Endothelial cell of umbilical vein (primary cell): Measurements from ENCODE around the gene ABCC4. TPM values are rescaled to one million over a fixed set of nuclear protein-coding genes. Genes with fewer than 3 reads are reported as not detected.
A peak's percentile ranks its signal among the peaks of the same experiment; 100 is the strongest.

ENCODE experiments used
- BruUV-seq: library from RNA; stranded (reverse); fragments of 400-500 nt; replicated peaks from 2 replicates; lab custom pipeline; 2021; lab: Mats Ljungman, UMichigan
- CTCF ChIA-PET: fragments of 300-600, 350-600 bp; sonication (Branson Sonifier 250); formaldehyde crosslinking; loops from one replicate; lab custom pipeline; 2021; ENCODE audit warnings: antibody characterized with exemption, inconsistent platforms; lab: Charles Lee
- POLR2A ChIA-PET: fragments of 300-600, 350-600 bp; sonication (Branson Sonifier 250); formaldehyde crosslinking; loops from one replicate; lab custom pipeline; 2021; ENCODE audit warnings: antibody characterized with exemption, inconsistent platforms; lab: Charles Lee
- DNase-seq: peaks from one replicate; pipeline ENCODE4 v3.0.0-alpha.2; 2011; ENCODE audit warnings: low read depth, low spot score
- FAIRE-seq: peaks from 2 replicates; lab custom pipeline; 2011; peaks lifted over from hg19 to GRCh38; lab: Jason Lieb, UNC
- H2AFZ ChIP-seq: 2 replicates; pipeline ENCODE4 v1.6.0; 2012; ENCODE audit warnings: low read depth, low read length, control low read depth, inconsistent platforms
- H3K27ac ChIP-seq: 2 replicates; pipeline ENCODE4 v1.5.1; 2011; ENCODE audit warnings: low read depth, mild to moderate bottlenecking, control low read depth, low read length, moderate library complexity; ENCODE audit not compliant: insufficient read depth
- H3K27me3 ChIP-seq, 2 experiments: 2 replicates each; pipeline versions ENCODE4 v1.6.0 to v1.6.1; 2011; ENCODE audit warnings: low read length in 2 of 2, mixed read lengths in 1 of 2; ENCODE audit not compliant: control insufficient read depth in 2 of 2, insufficient read depth in 2 of 2
- H3K36me3 ChIP-seq, 2 experiments: 2 replicates in 1 of 2; 3 replicates in 1 of 2; pipeline ENCODE4 v1.5.1; 2011; ENCODE audit warnings: low read length in 2 of 2, mild to moderate bottlenecking in 1 of 2, moderate library complexity in 1 of 2; ENCODE audit not compliant: control insufficient read depth in 2 of 2, insufficient read depth in 2 of 2; ENCODE audit errors: extremely low read depth in 1 of 2
- H3K4me1 ChIP-seq: 3 replicates; pipeline ENCODE4 v1.5.1; 2011; ENCODE audit warnings: mild to moderate bottlenecking, low read length; ENCODE audit not compliant: control insufficient read depth, insufficient read depth; ENCODE audit errors: extremely low read depth
- H3K4me2 ChIP-seq: 2 replicates; pipeline ENCODE4 v1.6.1; 2011; ENCODE audit warnings: low read length, control low read depth, mixed read lengths; ENCODE audit not compliant: insufficient read depth
- H3K4me3 ChIP-seq, 3 experiments: fragments of 200-600 bp in 1 of 3; sonication (generic), shearing (Covaris generic) in 1 of 3; replicated peaks in 1 of 3; 2 replicates each; pipeline ENCODE4 v1.5.1; 2011 to 2016; ENCODE audit warnings: control low read depth in 3 of 3, low read length in 3 of 3, mild to moderate bottlenecking in 2 of 3, inconsistent platforms in 1 of 3, low read depth in 1 of 3, moderate library complexity in 1 of 3; ENCODE audit not compliant: insufficient read depth in 1 of 3
- H3K79me2 ChIP-seq: 2 replicates; pipeline ENCODE4 v1.6.0; 2012; ENCODE audit warnings: low read length, inconsistent platforms; ENCODE audit not compliant: control insufficient read depth, insufficient read depth
- H3K9ac ChIP-seq: replicated peaks from 2 replicates; pipeline ENCODE3; 2011; ENCODE audit warnings: low read length, control low read depth; ENCODE audit not compliant: insufficient read depth; ENCODE audit errors: extremely low read depth
- H3K9me1 ChIP-seq: replicated peaks from 3 replicates; pipeline ENCODE4 v1.6.0; 2011; ENCODE audit warnings: mild to moderate bottlenecking, low read length; ENCODE audit not compliant: control insufficient read depth, insufficient read depth; ENCODE audit errors: extremely low read depth
- H3K9me3 ChIP-seq: replicated peaks from 2 replicates; pipeline ENCODE4 v1.5.1; 2012; ENCODE audit warnings: low read length, inconsistent platforms; ENCODE audit not compliant: control insufficient read depth, insufficient read depth
- H4K20me1 ChIP-seq: replicated peaks from 2 replicates; pipeline ENCODE3; 2011; ENCODE audit warnings: mild to moderate bottlenecking, low read length; ENCODE audit not compliant: control insufficient read depth, insufficient read depth; ENCODE audit errors: extremely low read depth
- CTCF ChIP-seq, 2 donors: IDR thresholded peaks; 1 replicate in 1 of 2; 2 replicates in 1 of 2; pipeline ENCODE4 v1.5.1; 2011; ENCODE audit warnings: low read length in 2 of 2, mild to moderate bottlenecking in 2 of 2, moderate library complexity in 2 of 2, control low read depth in 1 of 2, inconsistent platforms in 1 of 2, low read depth in 1 of 2; ENCODE audit not compliant: insufficient read depth in 1 of 2; ENCODE audit errors: extremely low read depth in 1 of 2
- EZH2 ChIP-seq: IDR thresholded peaks from 2 replicates; pipeline ENCODE4 v1.6.1; 2012; ENCODE audit warnings: borderline replicate concordance, low read depth, mild to moderate bottlenecking, moderate library complexity, low read length, inconsistent platforms; ENCODE audit not compliant: severe bottlenecking
- FOS ChIP-seq: IDR thresholded peaks from 2 replicates; pipeline ENCODE4 v1.6.1; 2011; ENCODE audit warnings: mild to moderate bottlenecking, low read length, moderate library complexity, borderline replicate concordance; ENCODE audit not compliant: insufficient read depth
- GATA2 ChIP-seq: IDR thresholded peaks from 2 replicates; pipeline ENCODE4 v1.7.0; 2011; ENCODE audit warnings: low read depth, mild to moderate bottlenecking, moderate library complexity, mixed read lengths, low read length; ENCODE audit not compliant: insufficient read length, insufficient read depth
- JUN ChIP-seq: IDR thresholded peaks from 2 replicates; pipeline ENCODE4 v1.6.1; 2011; ENCODE audit warnings: borderline replicate concordance, low read depth; ENCODE audit not compliant: insufficient read length, insufficient read depth
- MAX ChIP-seq: IDR thresholded peaks from 2 replicates; pipeline ENCODE4 v1.6.1; 2011; ENCODE audit not compliant: insufficient read depth, insufficient read length
- MYC ChIP-seq: IDR thresholded peaks from one replicate; pipeline ENCODE4 v1.6.1; 2011; ENCODE audit warnings: mild to moderate bottlenecking, low read depth, low read length
- POLR2A ChIP-seq: IDR thresholded peaks from 2 replicates; pipeline ENCODE4 v1.6.1; 2012; ENCODE audit warnings: low read depth, mild to moderate bottlenecking, control low read depth, low read length
- POLR2AphosphoS5 ChIP-seq: IDR thresholded peaks from 2 replicates; pipeline ENCODE4 v1.6.1; 2012; ENCODE audit warnings: low read depth, mild to moderate bottlenecking, control low read depth, low read length, moderate library complexity; ENCODE audit not compliant: insufficient read depth
- dilution Hi-C: fragments of 300-500 bp; cut with MboI; formaldehyde crosslinking; loops from one replicate; pipeline ENCODE4 v1.15.0; 2019; ENCODE audit warnings: low sequenced_read_pairs; ENCODE audit not compliant: extremely low pct_ligation_motif_present
- intact Hi-C: fragments of 100-400 bp; cut with micrococcal nuclease; formaldehyde crosslinking; loops from one replicate; pipeline ENCODE4 v1.10.0; 2022
- polyA plus RNA-seq, 4 experiments: library from polyadenylated mRNA; depleted of rRNA in 3 of 4; stranded (reverse) in 3 of 4; unstranded in 1 of 4; fragments of >200 nt; gene quantifications; 2 replicates each; pipeline versions ENCODE4 v1.2.1 to v1.2.3, GENCODE V29; 2011 to 2012; ENCODE audit warnings: missing spikeins in 1 of 4
- total RNA-seq: library from RNA; stranded (reverse); gene quantifications from 2 replicates; pipeline ENCODE4 v1.2.3, GENCODE V29; 2021

Gene ABCC4
- total and polyA plus RNA-seq, 2 donors (not counting 3 experiments of a cell fraction or from before 2014, with no cell fraction given): 9.2 to 15.9 TPM

- Histone ChIP-seq H2AFZ (peak overlapping the region; percentile 85), H3K9me3 (no peaks in the 10 kb centered on the region), H3K27ac (peak overlapping the region; percentile 78), H4K20me1 (no peaks in the 10 kb centered on the region), H3K36me3 (no peaks in the 10 kb centered on the region), H3K4me1 (peaks cover 24% of the 10 kb centered on the region), H3K4me2 (peak overlapping the region; percentile 53), H3K79me2 (no peaks in the 10 kb centered on the region), H3K9ac (peak overlapping the region; percentile 30), H3K27me3 (no peaks in the 10 kb centered on the region), H3K4me3 (no peak overlapping the region), H3K9me1 (no peaks in the 10 kb centered on the region)
- FAIRE-seq (peak; percentile 75), DNase-seq (peak; percentile 61)
- TF ChIP-seq EZH2 (no peak), GATA2 (peak; percentile 81), FOS (peak; percentile 62)
- intact Hi-C loops (no loop called here), dilution Hi-C loops (no loop called here)
- POLR2A ChIA-PET: no interaction called here
- CTCF ChIA-PET: interaction anchor here (1.1 to 1.5 kb wide), 3 partner anchors 13 to 53 kb away, joined by 3 to 6 read pairs (median 4); no protein-coding TSS in a partner anchor
- BruUV-seq: no TSS peak
Observed at GRCh38 chr13:95100525-95101433, 200.5 kb downstream of the ABCC4 start.

GRCh38 chr13:95099541-95099940 is 201.7 kb downstream of the ABCC4 start:
- H3K36me3 ChIP-seq: no peaks in the 10 kb centered on the region
- H3K4me2 ChIP-seq: peak overlapping the region; percentile 53
- H3K27me3 ChIP-seq: no peaks in the 10 kb centered on the region
- no peaks in the 10 kb centered on the region for H3K9me3 ChIP-seq
- TF ChIP-seq MAX (no peak), FOS (peak; percentile 90), POLR2A (no peak), CTCF (IDR thresholded peaks at IDR 0.05; ENCODE audit: extremely low read depth in 1 of 2, insufficient read depth in 1 of 2, low read depth in 1 of 2, low read length in 2 of 2) (no peak), EZH2 (no peak), JUN (peak; percentile 56), MYC (peak; percentile 11), POLR2AphosphoS5 (peak; percentile 45), GATA2 (peak; percentile 78)
- ChIA-PET CTCF (no interaction called here), POLR2A (no interaction called here)
- intact Hi-C loops: loop anchor here (1.0 to 2.0 kb wide), 2 partner anchors 13 to 15 kb away; no protein-coding TSS in a partner anchor
- no peaks in the 10 kb centered on the region for H4K20me1 ChIP-seq
- H3K27ac ChIP-seq: peak overlapping the region; percentile 78
- H3K79me2 ChIP-seq: no peaks in the 10 kb centered on the region
- no peak overlapping the region for H3K4me3 ChIP-seq
- no TSS peak for BruUV-seq
- H3K9me1 ChIP-seq: no peaks in the 10 kb centered on the region
- dilution Hi-C loops: no loop called here
- peak; percentile 72 for DNase-seq
- H3K4me1 ChIP-seq: peaks cover 24% of the 10 kb centered on the region
- H2AFZ ChIP-seq: peak overlapping the region; percentile 33
- FAIRE-seq: peak; percentile 80
- no peak overlapping the region for H3K9ac ChIP-seq
